ENCODE data around the gene HES3.

The HES3 gene

DNA sequence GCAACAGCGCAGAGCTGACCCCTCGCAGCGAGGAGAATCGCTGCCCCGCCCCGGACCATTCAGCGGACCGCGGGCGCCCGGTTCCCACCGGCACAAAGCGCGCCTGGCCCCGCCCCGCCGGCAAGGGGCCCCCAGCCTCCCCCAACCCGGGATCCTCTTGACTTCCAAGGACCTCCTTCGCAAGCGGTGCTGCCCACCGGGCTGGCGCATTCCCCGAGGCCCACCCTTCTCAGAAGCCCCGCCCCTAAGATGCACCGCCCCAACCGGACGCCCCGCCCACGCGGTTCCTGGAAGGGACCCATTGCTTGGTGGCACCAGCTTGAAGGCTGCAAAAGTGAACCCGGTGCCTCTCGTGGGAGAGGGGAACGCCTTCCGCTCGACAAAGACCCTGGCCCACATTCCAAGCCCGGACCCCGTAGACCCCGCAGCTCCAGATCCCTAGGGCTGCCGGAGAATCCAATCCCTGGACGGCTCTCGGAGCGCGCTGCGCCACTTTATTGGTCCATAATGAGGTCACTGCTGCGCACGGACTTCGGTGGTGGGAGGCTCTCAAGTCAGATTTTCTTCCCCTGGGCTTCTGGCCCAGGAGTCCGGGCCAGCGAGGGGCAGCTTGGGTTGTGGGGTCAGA, 2.0 kb downstream of the HES3 start:
- DNase-seq (ENCODE audit: low read depth in 1 of 2, low spot score in 1 of 2) = no peak
- TF ChIP-seq GABPA (IDR thresholded peaks at IDR 0.05; ENCODE audit: low read depth) (no peak), SPI1 (IDR thresholded peaks at IDR 0.05; ENCODE audit: borderline replicate concordance, low read depth) (no peak), REST (IDR thresholded peaks at IDR 0.05; ENCODE audit: insufficient replicate concordance, low read depth) (no peak), POLR2AphosphoS5 (IDR thresholded peaks at IDR 0.05; ENCODE audit: low read depth) (no peak)
- TF ChIP-seq, protein P1, sequence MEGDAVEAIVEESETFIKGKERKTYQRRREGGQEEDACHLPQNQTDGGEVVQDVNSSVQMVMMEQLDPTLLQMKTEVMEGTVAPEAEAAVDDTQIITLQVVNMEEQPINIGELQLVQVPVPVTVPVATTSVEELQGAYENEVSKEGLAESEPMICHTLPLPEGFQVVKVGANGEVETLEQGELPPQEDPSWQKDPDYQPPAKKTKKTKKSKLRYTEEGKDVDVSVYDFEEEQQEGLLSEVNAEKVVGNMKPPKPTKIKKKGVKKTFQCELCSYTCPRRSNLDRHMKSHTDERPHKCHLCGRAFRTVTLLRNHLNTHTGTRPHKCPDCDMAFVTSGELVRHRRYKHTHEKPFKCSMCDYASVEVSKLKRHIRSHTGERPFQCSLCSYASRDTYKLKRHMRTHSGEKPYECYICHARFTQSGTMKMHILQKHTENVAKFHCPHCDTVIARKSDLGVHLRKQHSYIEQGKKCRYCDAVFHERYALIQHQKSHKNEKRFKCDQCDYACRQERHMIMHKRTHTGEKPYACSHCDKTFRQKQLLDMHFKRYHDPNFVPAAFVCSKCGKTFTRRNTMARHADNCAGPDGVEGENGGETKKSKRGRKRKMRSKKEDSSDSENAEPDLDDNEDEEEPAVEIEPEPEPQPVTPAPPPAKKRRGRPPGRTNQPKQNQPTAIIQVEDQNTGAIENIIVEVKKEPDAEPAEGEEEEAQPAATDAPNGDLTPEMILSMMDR (IDR thresholded peaks at IDR 0.05; ENCODE audit: insufficient read depth, low read length) = no peak
- H3K27me3 ChIP-seq (ENCODE audit: insufficient read depth, poor library complexity, severe bottlenecking) = peaks cover 57% of the 10 kb centered on the region
- no peak overlapping the region for H3K4me3 ChIP-seq (replicated peaks; ENCODE audit: insufficient read depth, low read length)
- H3K27ac ChIP-seq (replicated peaks) = no peak overlapping the region

DNA sequence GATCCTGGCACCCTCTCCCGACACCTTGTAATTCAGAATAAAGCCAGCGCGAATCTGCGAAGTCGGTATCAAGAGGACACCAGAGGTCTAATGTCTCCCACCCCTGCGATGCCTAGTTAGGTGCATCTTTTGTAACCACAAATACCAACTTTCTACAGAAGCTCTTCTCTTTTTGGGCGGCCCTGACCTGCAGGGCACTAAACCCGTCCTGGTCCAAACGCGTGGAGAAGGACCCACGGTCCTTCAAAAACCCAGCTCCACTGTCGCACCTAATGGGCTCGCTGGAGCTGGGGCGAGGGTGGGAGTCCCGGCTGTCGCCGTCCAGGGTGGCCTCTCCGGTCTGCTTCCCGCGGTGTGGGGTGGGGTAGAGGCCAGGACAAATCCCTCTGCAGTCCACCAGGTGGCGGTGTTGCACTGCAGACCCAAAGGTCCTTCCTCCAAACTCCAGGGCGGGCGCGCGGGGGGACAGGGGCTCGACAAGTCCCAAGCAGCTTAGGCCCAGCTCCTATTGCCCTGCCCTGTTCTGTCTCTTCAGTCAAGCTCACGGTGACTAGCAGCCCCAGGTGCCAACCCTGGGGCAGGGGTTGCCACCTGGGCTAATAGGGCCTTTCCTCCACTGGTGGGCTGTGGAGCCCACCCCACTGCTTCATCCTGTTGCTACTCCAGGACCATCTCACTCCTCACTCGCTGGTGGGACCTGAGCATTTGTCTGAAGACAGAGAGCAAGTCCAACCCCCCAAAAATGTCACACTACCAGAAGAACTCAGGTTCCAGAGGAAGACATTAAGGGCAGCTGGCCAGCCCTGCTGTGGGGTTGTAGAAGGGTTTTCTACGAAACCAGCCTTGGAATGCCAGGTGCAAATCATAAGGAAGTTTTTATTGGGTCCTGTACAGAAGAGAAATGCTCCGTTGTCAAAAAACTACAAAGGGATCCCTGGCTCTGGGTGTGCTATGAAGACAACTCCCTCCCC, 2.8 kb downstream of the HES3 start:
- DNase-seq (ENCODE audit: low read depth in 1 of 2, low spot score in 1 of 2) = peak; percentile 62 to 70
- no peak overlapping the region for H3K4me3 ChIP-seq (replicated peaks; ENCODE audit: insufficient read depth, low read length)
- peaks cover 49% of the 10 kb centered on the region for H3K27me3 ChIP-seq (ENCODE audit: insufficient read depth, poor library complexity, severe bottlenecking)
- H3K27ac ChIP-seq (replicated peaks) = no peak overlapping the region
- TF ChIP-seq REST (IDR thresholded peaks at IDR 0.05; ENCODE audit: insufficient replicate concordance, low read depth) = no peak
- TF ChIP-seq, protein P1 (IDR thresholded peaks at IDR 0.05; ENCODE audit: insufficient read depth, low read length) = peak; percentile 86

- no peak for DNase-seq (ENCODE audit: low read depth in 1 of 2, low spot score in 1 of 2)
- TF ChIP-seq REST (IDR thresholded peaks at IDR 0.05; ENCODE audit: insufficient replicate concordance, low read depth) = no peak
- TF ChIP-seq, protein P1 (IDR thresholded peaks at IDR 0.05; ENCODE audit: insufficient read depth, low read length) = no peak
- no peak for TF ChIP-seq POLR2AphosphoS5 (IDR thresholded peaks at IDR 0.05; ENCODE audit: low read depth)
- no peak for TF ChIP-seq GABPA (IDR thresholded peaks at IDR 0.05; ENCODE audit: low read depth)
- no peak for TF ChIP-seq SPI1 (IDR thresholded peaks at IDR 0.05; ENCODE audit: borderline replicate concordance, low read depth)
- peaks cover 45% of the 10 kb centered on the region for H3K27me3 ChIP-seq (ENCODE audit: insufficient read depth, poor library complexity, severe bottlenecking)
- H3K27ac ChIP-seq (replicated peaks) = no peak overlapping the region
- no peak overlapping the region for H3K4me3 ChIP-seq (replicated peaks; ENCODE audit: insufficient read depth, low read length)
Measured at GRCh38 chr1:6247651-6248050, 3.7 kb downstream of the HES3 start.
